GM12878 (cell line): ENCODE data around the gene SLC25A48. TPM values are rescaled to one million over a fixed set of nuclear protein-coding genes. Genes with fewer than 3 reads are reported as not detected.
A peak's percentile ranks its signal among the peaks of the same experiment; 100 is the strongest.

Experiments used
- ATAC-seq: fragments of 200-7000 bp; cut with Tn5 transposase; 3 replicates; pipeline ENCODE4 v1.9.1; 2020; ENCODE audit warnings: mild to moderate bottlenecking, moderate library complexity
- BruUV-seq: library from RNA; stranded (reverse); fragments of 400-500 nt; replicated peaks from 2 replicates; lab custom pipeline; 2021; lab: Mats Ljungman, UMichigan
- CTCF ChIA-PET: fragments of 300-600 bp; sonication (Branson Sonifier 250); formaldehyde crosslinking; extraction: SDS; loops from one replicate; lab custom pipeline; 2021; ENCODE audit warnings: inconsistent platforms; lab: Yijun Ruan, JAX
- POLR2A ChIA-PET: fragments of 350-600 bp; formaldehyde crosslinking; extraction: SDS; loops from one replicate; lab custom pipeline; 2021; ENCODE audit warnings: inconsistent platforms; lab: Charles Lee
- RAD21 ChIA-PET: fragments of 300-600 bp; sonication (Branson Sonifier 250); formaldehyde crosslinking; loops from one replicate; lab custom pipeline; 2023; ENCODE audit warnings: antibody characterized with exemption; ENCODE audit not compliant: unreplicated experiment; lab: Charles Lee
- SMC1A ChIA-PET: fragments of 300-600 bp; sonication (Branson Sonifier 250); formaldehyde crosslinking; loops from one replicate; lab custom pipeline; 2023; ENCODE audit not compliant: unreplicated experiment, uncharacterized antibody; lab: Charles Lee
- DNase-seq: peaks from one replicate; pipeline ENCODE4 v3.0.0-alpha.2; 2011; ENCODE audit warnings: low read depth, low spot score
- FAIRE-seq: peaks from 3 replicates; lab custom pipeline; 2011; peaks lifted over from hg19 to GRCh38; lab: Jason Lieb, UNC
- H2AFZ ChIP-seq: 2 replicates; pipeline ENCODE4 v1.6.0; 2011; ENCODE audit warnings: low read depth, low read length, control low read depth; ENCODE audit not compliant: control insufficient read depth
- H3K27ac ChIP-seq: 2 replicates; pipeline ENCODE4 v1.5.1; 2011; ENCODE audit warnings: control low read depth; ENCODE audit not compliant: control insufficient read depth, insufficient read depth
- H3K27me3 ChIP-seq, 2 experiments: replicated peaks in 1 of 2; 2 replicates each; pipeline versions ENCODE4 v1.6.0 to v1.6.1; 2011; ENCODE audit warnings: low read length in 1 of 2; ENCODE audit not compliant: control insufficient read depth in 2 of 2, insufficient read depth in 2 of 2
- H3K36me3 ChIP-seq, 2 experiments: 2 replicates each; pipeline ENCODE4 v1.5.1; 2011; ENCODE audit warnings: low read length in 1 of 2; ENCODE audit not compliant: control insufficient read depth in 2 of 2, insufficient read depth in 2 of 2
- H3K4me1 ChIP-seq: 2 replicates; pipeline ENCODE4 v1.6.1; 2011; ENCODE audit warnings: mild to moderate bottlenecking, low read length, moderate library complexity, mixed read lengths; ENCODE audit not compliant: control insufficient read depth, insufficient read depth
- H3K4me2 ChIP-seq: 2 replicates; pipeline ENCODE4 v1.6.0; 2011; ENCODE audit warnings: control low read depth; ENCODE audit not compliant: control insufficient read depth, insufficient read depth
- H3K4me3 ChIP-seq: fragments of 200-600 bp; sonication (generic); 2 replicates; pipeline ENCODE4 v1.5.1; 2016
- H3K79me2 ChIP-seq: 2 replicates; pipeline ENCODE4 v1.6.0; 2011; ENCODE audit warnings: low read length; ENCODE audit not compliant: control insufficient read depth, insufficient read depth
- H3K9ac ChIP-seq: 2 replicates; pipeline ENCODE4 v1.8.0; 2011; ENCODE audit warnings: low read length, control low read depth, mixed read lengths; ENCODE audit not compliant: control insufficient read depth, insufficient read depth
- H3K9me3 ChIP-seq: replicated peaks from 3 replicates; pipeline ENCODE4 v1.5.1; 2011; ENCODE audit warnings: mild to moderate bottlenecking, low read length; ENCODE audit not compliant: control insufficient read depth, insufficient read depth
- H4K20me1 ChIP-seq: 2 replicates; pipeline ENCODE4 v1.6.0; 2011; ENCODE audit not compliant: control insufficient read depth, insufficient read depth
- BCLAF1 ChIP-seq: fragments of 450-650 bp; IDR thresholded peaks from 2 replicates; pipeline ENCODE4 v1.6.1; 2017; ENCODE audit warnings: antibody characterized with exemption, mild to moderate bottlenecking, moderate library complexity
- GABPA ChIP-seq: IDR thresholded peaks from 2 replicates; pipeline ENCODE4 v1.6.1; 2014; ENCODE audit warnings: antibody characterized with exemption, low read depth, mild to moderate bottlenecking, inconsistent platforms
- HDGF ChIP-seq: fragments of 450-650 bp; IDR thresholded peaks from 2 replicates; pipeline ENCODE4 v1.6.1; 2016; ENCODE audit warnings: antibody characterized with exemption
- JUND ChIP-seq: IDR thresholded peaks from 2 replicates; pipeline ENCODE4 v1.6.1; 2012; ENCODE audit warnings: low read depth, mild to moderate bottlenecking, low read length, improper control_type of control experiment, moderate library complexity
- REST ChIP-seq: IDR thresholded peaks from 2 replicates; pipeline ENCODE4 v1.6.1; 2012; ENCODE audit warnings: mild to moderate bottlenecking, low read depth, low read length
- SMARCA5 ChIP-seq: fragments of 450-650 bp; IDR thresholded peaks from 2 replicates; pipeline ENCODE4 v1.6.1; 2017; ENCODE audit warnings: mild to moderate bottlenecking
- WGBS: methylation state at CpG from one replicate; pipeline ENCODE4 v1.1.6; 2016; ENCODE audit warnings: low lambda C conversion rate; ENCODE audit not compliant: insufficient replicate concordance, insufficient coverage; ENCODE audit errors: missing lambda C conversion rate; 5-methylcytosine and 5-hydroxymethylcytosine counted together
- in situ Hi-C: fragments of 300-500 bp; cut with MboI; formaldehyde crosslinking; loops from 9 replicates; pipeline ENCODE4 v1.14.3; 2018; ENCODE audit warnings: mixed read lengths
- intact Hi-C: fragments of 100-400 bp; cut with micrococcal nuclease; formaldehyde crosslinking; loops from one replicate; pipeline ENCODE4 v1.14.2; 2022; ENCODE audit not compliant: unreplicated experiment
- polyA plus RNA-seq, 11 experiments: library from polyadenylated mRNA; depleted of rRNA in 4 of 11; unstranded in 6 of 11; stranded (reverse) in 5 of 11; fragments of >200 nt; fragmentation: Nextera tagmentation in 4 of 11; fragmentation: Illumina TruSeq in 1 of 11; extraction: Ambion mirVana in 4 of 11; extraction: Trizol in 1 of 11; gene quantifications; 1 replicate in 1 of 11; 2 replicates in 10 of 11; pipeline versions ENCODE4 v1.2.1 to v1.2.3, GENCODE V29; 2011 to 2016; ENCODE audit warnings: inconsistent platforms in 2 of 11, missing spikeins in 2 of 11, low read depth in 1 of 11
- total RNA-seq, 4 experiments: library from RNA; depleted of rRNA in 3 of 4; stranded (reverse); fragments of >200 nt in 3 of 4; fragmentation: Illumina TruSeq in 1 of 4; extraction: Trizol in 1 of 4; gene quantifications; 2 replicates each; pipeline versions ENCODE4 v1.2.1 to v1.2.3, GENCODE V29; 2013 to 2021

SLC25A48 gene
- total and polyA plus RNA-seq, 10 of the 15 experiments (the other 5 are each of a cell fraction or from before 2014, with no cell fraction given), result 0.06 TPM; not detected in 9

GRCh38 chr5:135895474-135896006 is 61.1 kb downstream of the SLC25A48 start, which contains the start of gene IL9:
TSS of gene IL9 (minus strand) at chr5:135895841. CDS start at chr5:135895816, 25 bp downstream.
- TF ChIP-seq HDGF (no peak), JUND (no peak), BCLAF1 (no peak), SMARCA5 (no peak), REST (peak; percentile 34; the same call in 1 of the 2 replicates), GABPA (no peak)
- no peaks in the 10 kb centered on the region for H3K79me2 ChIP-seq
- in situ Hi-C loops, result no loop called here
- no peak for FAIRE-seq
- WGBS, result under 1% methylated on average over 7 of the region's 7 CpGs
- no peaks in the 10 kb centered on the region for H3K9me3 ChIP-seq
- BruUV-seq, result no TSS peak
- H3K9ac ChIP-seq, result no peak within 1 kb of the TSS
- ChIA-PET SMC1A (interaction anchor here (1.0 kb wide), 1 partner anchor 10 kb away, joined by 3 read pairs; no protein-coding TSS in a partner anchor), RAD21 (no interaction called here), CTCF (no interaction called here), POLR2A (no interaction called here)
- ATAC-seq, result no peak
- no peaks in the 10 kb centered on the region for H3K4me1 ChIP-seq
- no peak for DNase-seq
- no peak within 1 kb of the TSS for H2AFZ ChIP-seq
- H3K4me3 ChIP-seq, result no peak within 1 kb of the TSS
- no peaks in the 10 kb centered on the region for H3K36me3 ChIP-seq
- intact Hi-C loops, result no loop called here
- H3K27me3 ChIP-seq, result peaks cover 2 to 3% of the 10 kb centered on the region in 2 experiments; a peak in 1 of 4 replicates
- no peaks in the 10 kb centered on the region for H4K20me1 ChIP-seq
- H3K27ac ChIP-seq, result no peak within 1 kb of the TSS
- no peak within 1 kb of the TSS for H3K4me2 ChIP-seq
